ENCODE results near the gene KLK13.

DNA sequence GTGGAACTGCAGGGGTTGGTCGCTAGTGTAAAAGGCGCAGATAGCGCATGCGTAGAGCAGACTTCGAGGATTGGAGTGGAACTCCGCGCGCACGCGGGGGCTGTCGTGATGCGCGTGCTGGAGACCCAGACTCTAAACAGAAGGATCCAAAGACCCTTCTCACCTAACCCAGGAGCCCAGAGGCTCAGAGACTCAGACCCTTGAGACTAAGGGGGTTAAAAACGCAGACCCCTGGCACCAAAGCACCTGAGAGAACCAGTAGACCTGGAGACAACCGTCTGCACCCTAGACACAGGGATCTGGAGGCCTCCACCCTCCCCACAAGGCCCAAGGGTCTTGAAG lies 43.9 kb upstream of the KLK13 start:
- no peak for TF ChIP-seq POLR2A (IDR thresholded peaks at IDR 0.05)
- TF ChIP-seq, protein P1, sequence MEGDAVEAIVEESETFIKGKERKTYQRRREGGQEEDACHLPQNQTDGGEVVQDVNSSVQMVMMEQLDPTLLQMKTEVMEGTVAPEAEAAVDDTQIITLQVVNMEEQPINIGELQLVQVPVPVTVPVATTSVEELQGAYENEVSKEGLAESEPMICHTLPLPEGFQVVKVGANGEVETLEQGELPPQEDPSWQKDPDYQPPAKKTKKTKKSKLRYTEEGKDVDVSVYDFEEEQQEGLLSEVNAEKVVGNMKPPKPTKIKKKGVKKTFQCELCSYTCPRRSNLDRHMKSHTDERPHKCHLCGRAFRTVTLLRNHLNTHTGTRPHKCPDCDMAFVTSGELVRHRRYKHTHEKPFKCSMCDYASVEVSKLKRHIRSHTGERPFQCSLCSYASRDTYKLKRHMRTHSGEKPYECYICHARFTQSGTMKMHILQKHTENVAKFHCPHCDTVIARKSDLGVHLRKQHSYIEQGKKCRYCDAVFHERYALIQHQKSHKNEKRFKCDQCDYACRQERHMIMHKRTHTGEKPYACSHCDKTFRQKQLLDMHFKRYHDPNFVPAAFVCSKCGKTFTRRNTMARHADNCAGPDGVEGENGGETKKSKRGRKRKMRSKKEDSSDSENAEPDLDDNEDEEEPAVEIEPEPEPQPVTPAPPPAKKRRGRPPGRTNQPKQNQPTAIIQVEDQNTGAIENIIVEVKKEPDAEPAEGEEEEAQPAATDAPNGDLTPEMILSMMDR (IDR thresholded peaks at IDR 0.05): peak in 1 of 6 experiments; percentile 11

Measured in thyroid gland (tissue), 4 donors.